Cardiac muscle cell (in vitro differentiated cells and primary cell): ENCODE data around the gene GALNT9. TPM values are rescaled to one million over a fixed set of nuclear protein-coding genes. Genes with fewer than 3 reads are reported as not detected.
"Not testable (repeated sequence)": the region's sequence is repeated elsewhere in the genome, so short reads cannot be mapped to it uniquely, and the experiment has no call there.

Source experiments
- DNase-seq, 2 donors: peaks; one replicate each; pipeline versions ENCODE4 v3.0.0 to v3.0.0-alpha.2; 2010 to 2017; ENCODE audit warnings: low read depth in 1 of 2, low spot score in 1 of 2
- H3K27ac ChIP-seq: fragments of 200-600 bp; sonication (generic); 2 replicates; pipeline ENCODE4 v1.5.1; 2016
- H3K27me3 ChIP-seq: fragments of 200-600 bp; sonication (generic); 2 replicates; pipeline ENCODE4 v1.6.0; 2016; ENCODE audit warnings: control low read depth
- H3K36me3 ChIP-seq: fragments of 200-600 bp; sonication (generic); 2 replicates; pipeline ENCODE4 v1.5.1; 2016; ENCODE audit warnings: control low read depth
- H3K4me1 ChIP-seq: fragments of 200-600 bp; sonication (generic); 2 replicates; pipeline ENCODE4 v1.8.1; 2017; ENCODE audit warnings: low read depth, mild to moderate bottlenecking, mixed run types
- H3K4me3 ChIP-seq: fragments of 200-600 bp; sonication (generic); 2 replicates; pipeline ENCODE4 v1.5.1; 2016; ENCODE audit warnings: mild to moderate bottlenecking
- H3K9me3 ChIP-seq: fragments of 200-600 bp; sonication (generic); 2 replicates; pipeline ENCODE4 v1.5.1; 2017; ENCODE audit warnings: low read depth, mild to moderate bottlenecking, control low read depth
- CTCF ChIP-seq: IDR thresholded peaks from 2 replicates; pipeline ENCODE4 v1.5.1; 2012; ENCODE audit warnings: low read depth, mild to moderate bottlenecking, low read length
- polyA plus RNA-seq: library from polyadenylated mRNA; unstranded; fragments of >200 nt; fragmentation: Nextera tagmentation; extraction: Ambion mirVana; gene quantifications from 2 replicates; pipeline ENCODE4 v1.2.1, GENCODE V29; 2016
- total RNA-seq: library from RNA; depleted of rRNA; stranded (reverse); fragments of >200 nt; gene quantifications from 2 replicates; pipeline ENCODE4 v1.2.3, GENCODE V29; 2016

The GALNT9 gene
- total and polyA plus RNA-seq, 2 experiments from 2014 or later, result 0.42 to 0.45 TPM

GRCh38 chr12:132269271-132269968, 60.0 kb downstream of the GALNT9 start:
- Histone ChIP-seq H3K4me1 (no peaks in the 10 kb centered on the region), H3K9me3 (no peaks in the 10 kb centered on the region), H3K36me3 (no peaks in the 10 kb centered on the region), H3K27me3 (no peaks in the 10 kb centered on the region), H3K27ac (no peak overlapping the region), H3K4me3 (no peak overlapping the region)
- no peak for TF ChIP-seq CTCF
- DNase-seq, result no peak

GRCh38 chr12:132268674-132269073, 60.7 kb downstream of the GALNT9 start:
- no peaks in the 10 kb centered on the region for H3K27me3 ChIP-seq
- no peaks in the 10 kb centered on the region for H3K36me3 ChIP-seq
- DNase-seq, result no peak
- no peak for TF ChIP-seq CTCF
- H3K9me3 ChIP-seq, result no peaks in the 10 kb centered on the region
- no peak overlapping the region for H3K4me3 ChIP-seq
- H3K27ac ChIP-seq, result no peak overlapping the region
- no peaks in the 10 kb centered on the region for H3K4me1 ChIP-seq

GRCh38 chr12:132267873-132268272, 61.5 kb downstream of the GALNT9 start:
- H3K4me1 ChIP-seq, result no peaks in the 10 kb centered on the region
- H3K9me3 ChIP-seq, result no peaks in the 10 kb centered on the region
- no peak for TF ChIP-seq CTCF
- no peak overlapping the region for H3K27ac ChIP-seq
- no peak overlapping the region for H3K4me3 ChIP-seq
- H3K27me3 ChIP-seq, result no peaks in the 10 kb centered on the region
- no peak for DNase-seq
- no peaks in the 10 kb centered on the region for H3K36me3 ChIP-seq

GRCh38 chr12:132266802-132267201, 62.6 kb downstream of the GALNT9 start:
- no peak for TF ChIP-seq CTCF
- Histone ChIP-seq H3K27ac (no peak overlapping the region), H3K27me3 (no peaks in the 10 kb centered on the region), H3K9me3 (no peaks in the 10 kb centered on the region), H3K4me3 (no peak overlapping the region), H3K36me3 (no peaks in the 10 kb centered on the region), H3K4me1 (no peaks in the 10 kb centered on the region)
- DNase-seq, result no peak

GRCh38 chr12:132266370-132266769, 63.0 kb downstream of the GALNT9 start:
- no peak for TF ChIP-seq CTCF
- DNase-seq, result no peak
- Histone ChIP-seq H3K4me1 (no peaks in the 10 kb centered on the region), H3K36me3 (no peaks in the 10 kb centered on the region), H3K27me3 (no peaks in the 10 kb centered on the region), H3K9me3 (no peaks in the 10 kb centered on the region), H3K27ac (no peak overlapping the region), H3K4me3 (no peak overlapping the region)

GRCh38 chr12:132265822-132266221, 63.6 kb downstream of the GALNT9 start:
- not testable (repeated sequence) for H3K4me1 ChIP-seq, H3K27ac ChIP-seq, H3K27me3 ChIP-seq, H3K36me3 ChIP-seq, H3K4me3 ChIP-seq, DNase-seq, H3K9me3 ChIP-seq
